Activated CD8-positive, alpha-beta memory T cell treated with anti-CD3 and anti-CD28 coated beads for 4 hours (primary cell): ENCODE measurements around the gene GSTO2.

ENCODE experiments used
- DNase-seq, 2 donors: peaks; one replicate each; pipeline ENCODE4 v3.0.0-alpha.2; 2020; ENCODE audit warnings: low read depth in 2 of 2

GSTO2 gene

GRCh38 chr10:104340111-104340526 lies 71.1 kb downstream of the GSTO2 start:
- no peak for DNase-seq

DNA sequence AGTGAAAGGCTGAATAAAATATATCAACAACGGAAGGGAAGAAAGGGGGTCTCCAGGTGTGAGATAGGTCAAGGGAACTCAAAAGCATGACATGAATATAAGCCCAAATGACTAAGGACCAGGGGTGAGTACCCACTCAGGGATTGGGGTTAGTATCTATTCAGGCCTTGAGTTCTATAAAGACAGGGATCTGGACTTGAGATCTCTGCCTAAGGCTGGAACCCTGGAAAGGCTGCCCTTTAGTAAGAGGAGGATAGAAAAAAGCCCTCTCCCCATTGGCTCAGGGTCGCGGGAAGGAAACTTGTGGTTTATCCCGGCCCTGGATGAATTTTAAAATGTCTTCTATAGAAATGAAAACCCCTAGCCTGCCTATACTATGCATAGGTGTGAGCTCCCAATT lies 71.7 kb downstream of the GSTO2 start:
- DNase-seq, result no peak

DNA sequence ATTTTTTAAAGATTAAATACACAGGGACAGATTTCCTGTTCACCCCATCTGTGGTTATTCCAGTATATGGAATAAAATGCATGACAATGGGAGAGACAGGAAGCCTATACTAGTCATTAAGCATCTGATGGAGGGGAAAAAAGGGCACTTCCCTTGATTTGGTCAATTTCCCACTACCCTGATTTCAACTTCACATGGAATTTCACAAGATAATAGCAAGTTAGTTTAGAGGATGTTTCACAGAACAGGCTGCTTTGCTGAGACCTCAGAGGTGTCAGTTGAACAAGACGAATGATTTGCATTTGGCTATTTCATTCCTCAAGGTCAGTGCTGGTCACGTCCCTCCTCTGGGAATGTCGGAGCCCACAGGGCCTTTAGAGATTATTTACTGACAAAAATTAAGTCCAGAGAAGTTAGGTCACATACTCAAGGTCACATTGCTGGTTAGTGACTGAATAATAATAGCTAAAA lies 74.0 kb downstream of the GSTO2 start:
- DNase-seq, result no peak

DNA sequence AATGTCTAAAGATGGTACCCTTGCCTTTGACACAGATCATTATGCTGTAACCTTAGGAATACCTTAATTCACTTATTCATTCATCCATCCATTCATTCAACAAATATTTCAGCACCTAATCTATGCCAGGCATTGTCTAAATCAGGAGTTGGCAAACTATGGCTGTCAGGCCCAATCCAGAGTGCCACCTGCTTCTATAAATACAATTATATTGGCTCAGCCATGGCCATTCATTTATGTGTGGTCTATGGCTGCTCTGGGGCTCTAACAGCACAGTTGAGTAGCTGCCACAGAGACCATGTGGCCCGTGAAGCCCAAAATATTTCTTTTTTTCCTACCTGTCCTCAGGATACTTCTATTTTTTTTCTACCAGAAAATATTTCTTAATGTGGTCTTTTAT lies 75.2 kb downstream of the GSTO2 start:
- no peak for DNase-seq

DNA sequence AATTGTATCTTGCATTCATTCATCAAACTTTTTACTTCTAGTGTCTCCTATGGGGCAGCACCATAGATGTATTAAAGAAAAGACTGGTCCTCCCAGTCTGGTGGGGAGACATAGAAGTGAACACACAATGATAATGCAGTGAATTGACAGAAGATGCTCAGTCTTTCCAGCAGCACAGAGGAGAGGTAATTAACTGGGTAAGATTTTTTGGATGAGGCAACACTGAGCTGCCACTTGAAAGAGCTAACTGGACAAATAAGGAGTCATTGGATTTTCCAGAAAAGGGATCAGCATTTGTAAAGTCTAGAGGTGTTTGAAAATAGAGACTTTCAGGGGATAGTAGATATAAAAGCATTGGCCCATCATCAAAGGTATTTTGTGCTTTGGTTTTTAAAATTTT lies 76.5 kb downstream of the GSTO2 start:
- no peak for DNase-seq

DNA sequence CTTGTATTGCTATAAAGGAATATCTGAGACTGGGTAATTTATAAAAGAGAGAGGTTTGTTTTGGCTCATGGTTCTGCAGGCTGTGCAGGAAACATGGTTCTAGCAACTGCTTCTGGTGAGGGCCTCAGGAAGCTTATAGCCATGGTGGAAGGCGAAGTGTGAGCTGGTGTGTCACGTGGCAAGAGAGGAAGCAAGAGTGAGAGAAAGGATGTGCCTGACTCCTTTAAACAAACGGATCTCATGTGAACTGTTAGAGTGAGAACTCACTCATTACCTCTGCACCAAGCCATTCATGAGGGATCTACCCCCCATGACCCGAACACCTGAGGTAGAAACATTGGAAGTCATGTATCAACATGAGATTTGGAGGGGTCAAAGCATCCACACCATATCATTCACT lies 77.0 kb downstream of the GSTO2 start:
- no peak for DNase-seq

GRCh38 chr10:104347295-104348045 lies 78.5 kb downstream of the GSTO2 start:
- no peak for DNase-seq

DNA sequence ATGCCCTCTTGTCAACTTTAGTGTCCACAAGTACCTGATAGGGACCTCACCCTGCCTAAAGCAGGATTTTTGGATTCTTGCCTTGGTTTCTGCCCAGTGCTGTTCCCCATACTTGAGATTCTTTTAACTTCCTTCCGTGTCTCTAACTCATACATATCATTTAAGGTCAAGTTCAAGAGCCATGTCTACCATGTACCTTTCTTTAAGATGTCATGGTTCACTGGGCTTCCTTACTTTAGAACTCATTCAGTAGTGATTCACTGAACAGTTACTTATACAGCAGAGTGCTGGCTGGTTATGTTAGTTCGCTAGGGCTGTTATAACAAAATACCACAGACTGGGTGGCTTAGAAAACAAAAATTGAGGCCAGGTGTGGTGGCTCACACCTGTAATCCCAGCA lies 79.6 kb downstream of the GSTO2 start:
- no peak for DNase-seq

- DNase-seq, result no peak
Measured at GRCh38 chr10:104349623-104350126, 80.7 kb downstream of the GSTO2 start.

DNA sequence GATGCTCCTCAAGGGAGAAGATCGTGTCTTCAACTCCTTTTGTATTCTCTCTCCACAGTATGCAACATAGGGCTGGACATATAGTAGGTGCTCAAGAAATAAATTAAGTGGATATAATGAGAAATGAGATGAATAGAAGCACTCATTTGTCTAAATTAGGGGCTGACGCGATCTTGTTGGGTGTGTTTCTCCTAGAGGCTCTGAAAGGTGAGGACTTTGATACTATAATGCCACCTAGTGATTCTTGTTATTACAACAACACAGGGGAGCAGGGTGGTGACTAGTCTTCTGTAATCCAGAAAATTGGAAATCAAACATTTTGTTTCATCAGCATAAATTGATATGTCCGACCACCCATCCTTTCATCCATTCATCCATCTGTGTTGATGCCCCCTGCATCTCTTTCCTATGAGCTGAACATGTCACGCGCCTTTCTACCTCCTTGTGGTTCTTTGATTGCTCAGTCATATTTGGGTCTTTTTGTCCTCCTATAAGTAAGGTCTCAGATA lies 81.2 kb downstream of the GSTO2 start:
- DNase-seq, result no peak

DNA sequence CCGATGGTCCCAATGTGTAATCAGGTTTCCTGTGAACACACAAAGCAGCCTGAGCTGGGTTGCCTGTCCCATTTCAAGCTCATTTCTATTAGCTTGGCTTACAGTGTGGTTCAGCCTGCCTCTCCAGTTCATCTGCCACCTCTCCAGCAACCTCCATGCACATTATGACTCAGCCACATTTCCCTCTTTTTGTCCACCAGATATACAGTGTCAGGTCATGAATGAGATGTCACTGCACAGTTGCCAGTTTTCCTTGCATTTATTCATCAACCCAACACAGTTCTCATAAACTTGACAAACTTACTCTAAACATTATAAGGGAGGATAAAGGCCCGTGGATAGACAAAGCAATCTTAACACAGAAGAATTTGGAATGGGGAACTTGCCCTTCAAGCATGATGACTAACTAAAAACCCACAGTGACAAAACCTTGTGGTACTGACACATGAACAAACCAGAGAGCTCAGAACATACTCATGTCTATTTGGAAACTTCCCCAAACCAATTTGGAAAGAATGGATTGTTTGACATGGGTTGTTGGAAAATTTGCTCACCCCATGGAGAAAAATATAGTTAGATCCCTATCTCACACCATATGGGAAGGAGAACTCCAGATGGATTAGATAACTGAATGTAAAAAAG lies 82.2 kb downstream of the GSTO2 start:
- DNase-seq, result no peak

- no peak for DNase-seq
Measured at GRCh38 chr10:104351919-104352318, 82.9 kb downstream of the GSTO2 start.

DNA sequence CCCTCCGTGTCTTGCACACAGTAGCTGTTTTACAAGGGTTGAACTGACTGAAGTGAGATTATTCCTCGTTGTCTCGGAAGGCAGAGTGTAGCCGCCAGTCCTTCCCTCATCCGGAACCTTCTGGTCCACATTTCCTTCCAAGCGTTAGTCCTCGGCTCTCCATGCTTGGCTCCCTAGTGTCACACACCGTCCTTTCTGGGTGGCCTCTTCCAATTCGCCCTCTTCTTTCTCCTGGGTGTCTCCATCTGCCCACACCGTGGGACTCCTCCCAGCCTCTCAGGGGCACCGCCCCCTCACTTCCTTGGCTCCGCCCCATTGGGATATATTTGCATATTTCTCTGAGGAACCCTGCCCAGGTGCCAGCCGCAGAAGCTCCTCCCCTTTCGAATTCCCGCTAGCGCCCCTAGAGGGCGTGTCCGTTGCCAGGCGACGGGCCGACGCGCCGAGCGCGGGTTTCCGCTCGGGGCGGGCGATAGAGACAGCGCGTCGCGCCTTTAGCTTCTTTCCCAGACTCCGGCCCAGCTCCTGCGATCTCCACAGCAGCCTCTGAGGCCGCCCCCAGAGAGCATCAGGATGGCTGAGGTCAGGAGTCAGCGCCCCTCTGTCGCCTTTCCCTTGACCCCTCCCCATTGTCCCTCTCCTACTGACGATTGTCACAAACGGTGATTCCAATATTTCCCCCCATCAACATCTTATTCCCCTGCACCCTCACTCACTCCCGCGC lies 84.5 kb downstream of the GSTO2 start, which contains the start of gene CFAP58:
CFAP58 (plus strand) TSS at position 509 of the 724 bp plus-strand sequence; CDS start at position 574, 65 bp downstream.
- peak; percentile 78 for DNase-seq
